ENCODE measurements around the gene MKKS.

MKKS gene

GRCh38 chr20:10367693-10367942, 66.4 kb downstream of the MKKS start:
- DNase-seq = no peak

DNA sequence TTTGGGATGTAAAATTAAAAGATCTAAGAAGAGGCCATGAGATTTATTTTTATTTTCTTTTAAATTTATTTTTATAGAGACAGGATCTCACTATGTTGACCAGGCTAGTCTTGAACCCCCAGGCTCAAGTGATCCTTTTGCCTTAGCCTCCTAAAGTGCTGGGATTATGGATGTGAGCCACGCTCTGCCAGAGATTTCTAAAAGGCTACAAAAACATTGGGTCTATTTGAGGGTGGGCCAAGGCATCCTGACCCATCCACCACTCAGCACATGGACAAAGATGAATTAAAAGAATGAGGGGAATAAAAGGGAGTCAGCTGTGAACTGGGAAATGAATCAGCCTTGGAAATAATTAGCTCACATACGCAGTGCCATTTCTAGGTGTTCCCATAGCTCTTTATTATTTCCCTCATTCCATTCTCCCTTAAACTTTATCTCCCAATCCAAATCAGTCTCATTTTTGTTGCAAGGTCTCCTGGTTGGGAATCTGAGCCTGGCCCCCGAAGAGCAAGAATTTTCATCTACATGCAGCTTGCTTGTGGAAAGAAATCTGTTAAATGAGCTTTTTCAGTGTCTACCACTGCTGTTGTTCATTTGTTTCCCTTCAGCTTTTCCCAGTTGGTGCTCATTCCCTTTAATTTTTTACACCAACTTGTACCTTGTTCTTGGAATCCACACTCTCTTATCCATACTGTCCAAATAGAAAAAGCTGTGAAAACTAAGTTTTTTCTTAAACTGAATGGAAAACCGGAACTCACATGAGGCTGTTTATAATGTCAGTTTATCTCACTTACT, 66.9 kb downstream of the MKKS start:
- DNase-seq = no peak

DNA sequence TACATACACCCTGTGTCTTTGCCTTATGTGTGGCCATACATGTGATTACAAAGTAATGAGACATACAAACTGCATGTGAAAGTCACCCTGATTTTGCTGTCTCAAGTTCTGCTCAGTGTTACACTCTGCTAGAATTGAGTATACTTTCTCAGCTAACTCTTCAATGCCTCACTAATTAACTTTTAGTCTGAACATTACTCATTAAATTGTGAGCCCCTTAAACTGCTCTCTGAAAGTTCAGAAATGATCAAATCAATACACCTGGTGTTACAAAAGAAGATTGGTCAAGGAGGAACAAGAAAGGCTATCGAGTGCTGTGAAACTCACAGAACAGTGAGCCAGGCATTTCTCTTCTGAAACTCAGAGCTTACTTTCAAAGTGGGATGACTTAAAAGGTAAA, 71.3 kb downstream of the MKKS start:
- no peak for DNase-seq

- DNase-seq = no peak
Observed at GRCh38 chr20:10360878-10361277, 73.1 kb downstream of the MKKS start.

GRCh38 chr20:10359621-10360040, 74.4 kb downstream of the MKKS start:
- DNase-seq = peak; percentile 27

GRCh38 chr20:10357974-10358373, 76.0 kb downstream of the MKKS start:
- no peak for DNase-seq

- DNase-seq = no peak
Observed at GRCh38 chr20:10357061-10357708, 76.8 kb downstream of the MKKS start.

DNA sequence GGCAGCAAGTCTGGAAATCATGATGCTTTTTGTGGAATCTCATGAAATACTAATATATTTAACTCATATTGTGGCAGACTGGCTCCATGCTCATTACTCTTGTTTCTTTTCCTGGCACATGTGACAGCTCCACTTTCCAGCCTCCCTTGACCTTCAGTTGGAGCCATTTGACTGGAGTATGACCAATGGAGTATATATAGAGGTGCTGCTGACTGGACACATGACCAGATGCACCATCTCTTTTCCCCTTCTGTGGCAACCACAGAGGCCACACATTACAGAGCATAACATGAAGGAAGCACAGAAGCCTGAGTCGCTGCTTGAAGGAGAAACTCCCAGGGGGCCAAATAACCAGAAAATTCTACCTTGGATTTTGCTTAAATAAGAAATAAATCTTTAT, 77.4 kb downstream of the MKKS start:
- no peak for DNase-seq

DNA sequence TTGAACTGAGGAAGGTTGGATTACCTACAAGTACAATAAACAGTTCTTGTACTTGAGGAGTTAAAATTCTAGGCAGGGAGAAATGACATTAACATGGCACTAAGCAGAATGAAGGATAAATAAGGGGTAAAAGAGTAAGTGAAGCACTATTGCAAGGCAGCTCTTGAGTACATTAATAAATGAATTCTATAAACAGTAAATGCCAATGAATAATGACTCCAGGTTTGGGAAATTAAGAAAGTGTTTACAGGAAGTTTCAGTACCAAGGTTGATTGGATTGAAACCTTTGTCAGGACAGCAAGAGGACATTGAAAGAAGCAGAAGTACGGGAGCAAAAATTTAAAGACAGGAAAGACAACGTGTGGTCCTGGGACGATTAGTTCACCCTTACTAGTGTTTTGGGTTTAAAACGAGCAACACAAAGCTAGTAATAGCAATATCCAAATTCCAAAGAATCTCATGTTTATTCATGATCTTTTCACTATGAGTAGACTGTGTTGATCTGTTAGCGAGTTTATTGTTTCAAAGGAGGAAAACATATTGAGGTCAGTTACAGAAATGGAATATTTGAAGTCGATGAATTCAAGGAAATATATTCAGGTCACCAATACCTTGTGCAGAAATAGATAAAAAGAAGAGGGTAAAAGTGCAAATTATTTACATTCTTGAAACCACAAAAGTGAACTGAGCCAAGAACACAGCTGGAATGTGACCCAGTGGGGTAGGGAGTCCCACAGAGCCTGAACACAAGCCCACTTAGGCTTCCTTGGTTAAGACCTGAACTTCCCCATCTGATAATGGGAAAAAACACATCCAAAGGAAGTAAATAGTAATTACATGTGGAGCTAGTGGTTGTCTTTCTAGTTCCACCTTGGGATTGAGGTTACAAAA, 80.8 kb downstream of the MKKS start:
- DNase-seq = peak; percentile 50
